ENCODE data around the gene MAD1L1.

The MAD1L1 gene

DNA sequence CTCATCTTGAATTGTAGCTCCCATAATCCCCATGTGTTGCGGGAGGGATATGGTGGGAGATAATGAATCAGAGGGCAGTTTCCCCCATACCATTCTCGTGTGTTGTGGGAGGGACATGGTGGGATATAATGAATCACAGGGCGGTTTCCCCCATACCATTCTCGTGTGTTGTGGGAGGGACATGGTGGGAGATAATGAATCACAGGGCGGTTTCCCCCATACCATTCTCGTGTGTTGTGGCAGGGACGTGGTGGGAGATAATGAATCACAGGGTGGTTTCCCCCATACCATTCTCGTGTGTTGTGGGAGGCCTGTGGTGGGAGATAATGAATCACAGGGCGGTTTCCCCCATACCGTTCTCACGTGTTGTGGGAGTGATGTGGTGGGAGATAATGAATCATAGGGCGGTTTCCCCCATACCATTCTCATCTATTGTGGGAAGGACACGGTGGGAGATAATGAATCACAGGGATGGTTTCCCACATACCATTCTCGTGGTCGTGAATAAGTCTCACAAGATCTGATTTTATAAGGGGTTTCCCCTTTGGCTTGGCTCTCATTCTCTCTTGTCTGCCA lies 271.0 kb downstream of the MAD1L1 start:
- peak; percentile 99 for DNase-seq

DNA sequence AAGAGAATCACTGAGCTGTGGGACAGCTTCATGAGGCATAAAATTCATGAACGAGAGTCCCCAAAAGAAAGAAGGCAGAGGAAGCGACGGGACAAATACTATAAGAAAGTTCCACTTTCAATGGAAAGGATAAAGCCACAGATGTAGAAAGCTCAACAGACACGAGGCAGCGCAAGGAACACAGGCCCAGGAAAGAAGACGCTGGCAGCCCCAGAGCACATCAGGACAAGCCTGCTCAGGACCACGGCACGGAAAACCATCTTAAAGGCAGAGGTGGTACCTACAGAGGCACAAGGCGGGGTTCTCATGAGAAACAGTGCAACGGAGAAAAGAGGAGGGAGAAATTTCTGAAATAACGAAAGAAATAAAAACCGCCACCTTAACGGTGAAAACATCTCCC lies 273.4 kb downstream of the MAD1L1 start:
- no peak for DNase-seq

DNA sequence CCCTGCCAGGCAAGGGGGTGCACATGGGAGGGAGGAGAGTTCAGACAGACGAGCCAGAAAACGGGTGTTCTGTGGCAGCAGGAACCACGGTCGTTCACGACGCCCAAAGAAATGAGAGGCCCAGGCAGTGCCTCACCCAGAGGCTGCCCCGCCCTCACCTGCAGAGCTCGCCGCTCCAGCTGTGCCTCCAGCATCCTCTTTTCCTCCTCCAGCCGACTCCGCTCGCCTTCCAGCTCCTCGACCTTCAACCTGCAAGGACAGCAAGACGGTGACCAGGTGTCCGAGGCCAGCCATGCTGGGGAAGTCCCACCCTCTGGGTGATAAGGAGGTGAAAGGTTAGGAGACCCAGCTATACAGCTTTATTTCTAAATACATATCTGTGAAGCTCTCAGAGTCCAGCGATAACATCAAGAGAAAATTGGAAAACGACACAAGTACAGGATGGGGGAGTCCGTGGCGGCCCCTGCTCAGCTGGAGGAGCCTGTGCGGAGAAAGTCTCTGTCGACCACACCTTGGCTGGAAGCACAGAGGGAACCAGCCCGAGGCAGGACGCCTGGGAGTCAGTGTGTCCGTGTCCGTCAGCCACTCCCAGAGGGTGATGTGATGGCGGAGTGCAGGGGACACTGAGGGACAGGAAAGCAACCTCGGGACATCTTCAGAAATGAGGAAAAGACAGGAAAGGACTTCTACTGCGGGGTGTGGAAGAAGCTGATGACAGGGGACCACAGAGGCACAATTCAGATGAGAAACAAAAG lies 275.1 kb downstream of the MAD1L1 start:
- DNase-seq = no peak

DNA sequence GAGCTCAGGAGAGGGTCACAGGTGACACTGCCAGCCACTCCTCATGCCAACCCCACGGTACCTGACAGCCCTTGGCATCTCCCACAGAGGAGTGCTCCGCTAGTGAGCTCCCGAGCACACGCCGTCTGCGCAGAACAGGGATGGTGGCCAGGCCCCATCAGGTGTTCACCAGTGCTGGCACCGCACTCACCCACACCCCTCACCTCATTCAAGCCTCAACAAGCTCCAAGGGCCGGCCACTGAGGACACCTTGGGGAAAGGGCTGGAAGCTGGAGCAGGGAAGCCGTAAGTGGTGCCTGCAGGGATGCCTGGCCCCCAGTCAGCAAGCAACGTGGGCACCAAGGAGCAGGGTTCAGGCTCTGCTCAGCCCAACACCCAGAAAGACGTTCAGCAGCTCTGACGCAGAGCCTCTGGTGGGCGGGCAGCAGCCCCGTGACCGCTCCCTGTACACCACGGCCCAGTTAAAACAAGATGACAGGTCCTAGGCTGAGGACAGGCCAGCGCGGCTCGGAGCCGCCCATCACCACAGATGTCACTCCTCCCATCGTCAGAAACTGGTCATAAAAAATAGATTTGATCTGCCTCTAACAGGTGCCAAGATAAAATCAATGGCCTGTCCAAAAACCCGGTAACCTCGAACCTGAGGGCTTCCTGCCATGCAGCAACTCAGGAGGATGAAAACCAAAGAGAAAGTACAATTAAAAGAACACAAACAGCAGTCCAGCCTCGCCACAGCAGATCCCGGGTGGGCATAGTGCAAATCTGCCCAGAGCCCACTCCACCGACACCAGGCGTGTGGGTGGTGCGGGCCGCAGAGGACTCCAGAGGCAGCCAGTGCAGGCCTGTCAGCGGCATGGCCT lies 275.9 kb downstream of the MAD1L1 start:
- DNase-seq = no peak

DNA sequence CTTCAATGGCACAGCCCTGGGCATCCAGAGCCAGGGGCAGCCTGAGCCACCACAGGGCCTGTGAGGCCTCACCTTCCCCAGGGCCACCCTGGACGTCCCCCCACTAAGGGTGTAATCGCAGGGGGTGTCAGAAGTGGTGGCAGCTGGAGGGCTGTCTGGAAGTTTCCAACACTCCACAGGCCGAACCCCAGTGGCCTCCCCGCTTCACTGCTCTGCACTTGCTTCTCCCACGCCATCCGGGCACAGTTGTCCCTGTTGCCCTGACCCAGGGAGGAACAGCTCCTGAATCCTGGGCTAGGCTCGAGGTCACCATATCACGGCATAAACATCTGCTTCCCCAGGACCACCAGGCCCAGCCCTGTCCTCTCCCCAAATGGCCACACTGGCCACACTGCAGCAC lies 276.6 kb downstream of the MAD1L1 start:
- no peak for DNase-seq

DNA sequence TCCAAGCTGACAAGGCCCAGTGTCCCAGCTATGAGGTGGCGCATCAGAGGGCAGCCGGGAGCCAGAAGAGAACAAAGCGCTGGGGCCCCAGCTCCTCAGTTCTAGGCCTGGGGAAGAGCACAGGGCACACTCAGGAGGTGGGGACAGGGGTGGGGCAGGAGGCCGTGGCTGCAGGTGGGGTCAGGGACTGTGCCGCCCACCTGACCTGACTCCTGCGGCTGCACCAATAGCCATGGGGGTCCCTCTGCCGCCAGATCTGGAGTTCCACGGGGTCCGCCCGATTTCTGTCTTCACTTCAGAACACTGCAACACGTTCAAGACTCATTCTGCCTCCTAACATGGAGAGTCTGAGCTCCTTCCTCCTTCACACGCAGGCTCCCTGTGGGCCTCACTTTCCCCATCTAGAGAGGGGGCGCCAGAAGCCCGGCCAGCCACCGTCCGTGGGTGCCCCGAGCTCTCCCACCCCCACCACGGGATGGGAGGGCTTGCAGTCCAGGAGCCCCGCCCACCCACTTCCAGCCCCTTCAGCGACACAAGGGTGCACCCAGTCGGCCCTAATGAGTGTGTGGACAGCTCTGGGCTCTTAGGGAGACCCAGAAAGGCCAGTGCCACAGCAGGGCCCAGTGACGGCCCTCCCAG lies 278.3 kb downstream of the MAD1L1 start:
- DNase-seq = peak; percentile 47

DNA sequence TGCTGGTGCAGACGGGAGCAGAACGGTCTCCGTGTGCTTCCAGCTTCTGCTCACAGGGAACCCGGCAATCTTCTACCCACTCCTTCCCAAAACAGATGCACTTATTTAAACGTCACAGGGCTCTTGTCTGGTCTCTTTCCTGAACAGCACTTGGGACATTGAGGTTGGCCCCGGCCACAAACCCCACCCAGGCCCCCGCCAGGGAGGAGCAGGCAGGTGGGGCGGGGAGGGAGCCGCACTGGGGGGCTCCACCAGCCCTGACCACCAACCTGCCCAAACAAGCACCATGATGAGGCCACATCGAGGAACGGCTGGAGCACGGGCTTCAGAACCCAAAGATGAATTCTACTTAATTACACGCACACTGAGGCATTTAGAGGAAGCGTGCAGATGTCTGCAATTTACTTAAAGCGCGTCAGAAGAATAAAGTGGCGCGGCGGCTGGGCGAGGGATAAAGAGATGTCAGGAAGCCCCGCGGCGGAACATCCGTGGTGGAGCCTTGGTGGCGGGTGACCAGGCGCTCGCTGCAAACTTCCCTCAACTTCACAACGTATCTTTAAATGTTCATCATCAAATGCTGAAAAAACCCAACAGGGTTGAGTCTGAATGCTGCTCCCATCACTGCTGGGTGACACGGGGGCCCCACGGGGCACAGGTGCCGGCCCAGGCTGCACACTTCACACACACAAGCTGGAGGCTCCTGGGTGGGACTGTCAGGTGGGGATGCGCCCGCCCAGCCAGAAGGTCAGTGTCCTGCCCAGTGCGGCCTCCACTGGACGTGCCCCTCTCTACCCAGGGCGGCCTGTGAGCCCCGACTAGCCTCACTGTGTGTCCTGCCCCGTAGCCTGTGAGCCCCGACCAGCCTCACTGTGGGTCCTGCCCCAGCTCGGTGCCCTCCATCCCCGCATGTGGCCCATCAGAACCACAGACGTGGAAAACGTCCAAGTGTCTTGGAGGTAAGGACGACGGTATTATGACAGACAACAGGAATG lies 279.2 kb downstream of the MAD1L1 start:
- peak; percentile 43 for DNase-seq

DNA sequence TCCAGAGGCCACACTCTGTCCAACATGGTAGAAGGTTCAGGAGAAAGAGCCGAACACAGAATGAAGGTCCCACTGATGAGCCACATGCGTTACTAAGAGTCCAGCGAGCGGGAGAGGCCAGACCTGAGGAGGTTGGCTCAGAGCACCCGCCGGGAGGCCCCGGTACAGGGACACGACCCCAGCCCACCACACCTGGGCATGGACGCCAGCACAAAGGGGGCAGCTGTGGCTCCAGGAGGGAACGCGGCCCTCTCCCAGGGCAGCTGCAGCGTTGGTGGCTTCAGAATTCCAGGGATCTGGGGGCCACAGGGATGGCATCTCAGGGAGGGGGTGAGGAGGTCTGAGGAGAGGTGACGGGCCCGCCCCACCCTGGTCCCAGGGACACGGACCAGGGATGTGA lies 280.0 kb downstream of the MAD1L1 start:
- no peak for DNase-seq

DNA sequence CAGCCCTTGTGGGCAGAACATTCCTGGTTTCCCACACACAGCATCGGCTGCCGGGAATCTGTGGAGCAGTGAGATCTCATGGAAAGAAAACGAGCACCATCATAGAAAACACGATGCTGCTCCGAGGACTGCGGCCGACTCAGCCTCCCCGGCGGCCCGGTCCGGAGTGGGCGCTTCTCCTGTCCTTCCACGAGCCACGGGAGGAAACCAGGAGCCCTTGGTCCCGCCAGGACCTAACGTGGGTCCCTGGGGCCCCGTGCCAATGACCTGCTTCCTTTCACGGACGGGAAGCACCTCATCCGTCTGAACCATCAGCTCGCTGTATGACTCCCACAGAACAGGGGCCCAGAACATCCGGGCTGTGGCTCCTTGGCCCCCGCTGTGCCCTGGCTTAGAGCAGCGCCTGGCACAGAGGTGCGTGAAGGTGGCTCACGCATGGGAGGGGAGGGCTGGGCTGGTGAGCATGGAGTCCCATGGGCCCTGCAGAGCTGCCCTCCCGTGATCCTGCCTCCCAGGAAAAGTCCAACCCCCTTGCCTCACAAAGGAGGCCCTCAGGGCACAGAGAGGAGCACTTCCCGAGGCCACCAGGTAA lies 280.5 kb downstream of the MAD1L1 start:
- DNase-seq = no peak

DNA sequence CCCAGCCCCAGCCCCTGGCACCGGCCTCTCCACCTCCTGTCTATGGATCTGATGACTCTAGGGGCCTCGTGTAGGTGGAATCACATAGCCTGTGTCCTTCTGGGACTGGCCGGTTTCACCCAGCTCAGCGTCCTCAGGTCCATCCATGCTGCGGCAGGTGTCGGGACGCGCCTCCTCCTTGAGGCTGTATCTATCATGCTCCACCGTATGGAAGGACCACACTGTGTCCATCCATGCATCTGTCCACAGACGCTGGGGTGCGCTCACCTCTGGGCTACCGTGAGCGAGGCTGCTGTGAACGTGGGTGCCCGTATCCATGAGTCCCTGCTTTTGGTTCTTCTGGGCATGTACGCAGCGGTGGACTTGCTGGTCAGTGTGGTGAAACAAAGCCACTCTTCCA lies 281.1 kb downstream of the MAD1L1 start:
- DNase-seq = no peak

DNA sequence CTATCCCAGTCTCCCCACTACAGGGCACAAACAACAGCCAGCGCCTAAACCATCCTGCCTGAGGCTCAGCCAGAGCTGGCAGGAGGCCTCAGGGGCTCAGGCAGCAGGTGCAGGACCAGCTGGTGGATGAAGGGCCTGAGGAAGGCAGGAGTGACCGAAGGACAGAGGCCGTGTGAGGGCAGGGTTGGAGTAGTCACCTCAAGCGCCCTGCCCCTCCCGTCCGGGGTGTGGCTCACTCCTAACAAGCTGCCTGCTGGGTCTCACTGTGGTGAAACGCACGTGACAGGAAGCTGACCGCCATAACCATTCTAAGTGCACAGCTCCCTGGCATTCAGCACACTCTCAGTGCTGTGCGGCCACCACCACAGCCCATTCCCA lies 281.6 kb downstream of the MAD1L1 start:
- DNase-seq = no peak

DNA sequence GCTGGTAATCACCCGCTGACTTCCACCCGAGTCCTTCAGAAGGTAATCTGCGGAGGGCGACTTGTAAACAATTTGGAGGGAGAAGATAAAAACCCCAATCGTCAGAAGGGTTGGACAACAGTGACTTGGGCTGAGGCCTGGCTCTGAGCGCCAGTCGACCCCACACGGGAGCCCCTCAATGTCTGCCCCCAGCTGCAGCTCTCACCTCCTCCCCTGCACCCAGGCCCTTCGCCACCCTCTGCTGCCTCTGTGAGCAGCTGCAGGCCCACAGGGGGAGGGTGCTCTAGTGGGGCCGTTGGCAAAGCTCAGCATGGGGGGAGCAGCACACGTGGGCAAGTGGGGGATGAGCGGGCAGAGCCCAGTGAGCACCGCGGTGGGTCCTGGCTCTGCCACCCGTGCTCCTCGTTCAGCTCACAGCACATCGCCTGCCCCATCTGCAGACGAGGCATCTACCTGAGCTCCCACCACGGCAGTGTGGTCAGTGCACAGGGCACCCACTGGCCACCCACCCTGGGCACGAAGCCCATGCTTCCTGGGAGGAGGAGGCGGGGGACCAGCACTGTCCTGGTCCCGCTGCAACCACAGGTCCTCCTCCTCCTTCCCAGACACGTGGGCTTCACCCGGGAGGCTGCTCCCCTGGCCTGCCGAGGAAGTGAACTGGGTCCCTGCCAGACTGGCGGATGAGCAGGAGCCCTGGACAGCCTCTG lies 282.1 kb downstream of the MAD1L1 start:
- no peak for DNase-seq

DNA sequence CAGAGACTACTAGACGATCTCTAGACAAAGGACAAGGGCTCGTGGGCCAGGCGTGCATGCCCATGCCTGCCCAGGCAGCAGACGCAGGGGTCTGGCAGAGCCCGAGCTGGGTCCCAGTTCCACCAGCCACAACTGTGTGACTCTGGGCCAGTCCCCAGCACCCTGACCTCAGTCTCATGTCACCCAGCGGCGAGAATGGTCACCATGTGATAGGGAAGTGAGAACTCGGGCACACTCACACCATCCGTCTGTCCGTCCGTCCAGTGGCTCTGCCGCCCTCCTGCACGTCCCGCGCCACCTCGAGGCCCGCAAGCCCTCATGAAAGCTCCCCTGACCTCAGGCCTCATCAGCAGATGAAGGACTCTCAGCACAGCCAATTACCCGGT lies 282.7 kb downstream of the MAD1L1 start:
- DNase-seq = no peak

DNA sequence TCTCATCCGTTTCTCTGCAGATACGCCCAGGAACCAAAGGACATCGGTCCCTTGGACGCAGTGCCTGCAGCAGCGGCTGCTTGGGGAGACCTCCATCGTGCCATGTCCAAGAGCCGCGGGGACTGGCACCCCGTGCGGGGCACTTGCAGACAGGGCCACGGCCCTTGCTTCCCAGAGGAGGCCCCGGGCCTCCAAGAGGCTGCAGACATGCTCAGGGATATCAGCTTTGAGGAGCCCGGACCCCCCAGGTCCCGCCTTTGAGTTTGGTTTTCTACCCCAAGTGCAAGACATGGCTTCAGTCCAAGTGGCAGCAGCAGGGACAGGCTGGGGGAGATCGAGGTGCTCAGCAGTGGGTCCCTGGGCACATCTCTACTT lies 283.1 kb downstream of the MAD1L1 start:
- no peak for DNase-seq

DNA sequence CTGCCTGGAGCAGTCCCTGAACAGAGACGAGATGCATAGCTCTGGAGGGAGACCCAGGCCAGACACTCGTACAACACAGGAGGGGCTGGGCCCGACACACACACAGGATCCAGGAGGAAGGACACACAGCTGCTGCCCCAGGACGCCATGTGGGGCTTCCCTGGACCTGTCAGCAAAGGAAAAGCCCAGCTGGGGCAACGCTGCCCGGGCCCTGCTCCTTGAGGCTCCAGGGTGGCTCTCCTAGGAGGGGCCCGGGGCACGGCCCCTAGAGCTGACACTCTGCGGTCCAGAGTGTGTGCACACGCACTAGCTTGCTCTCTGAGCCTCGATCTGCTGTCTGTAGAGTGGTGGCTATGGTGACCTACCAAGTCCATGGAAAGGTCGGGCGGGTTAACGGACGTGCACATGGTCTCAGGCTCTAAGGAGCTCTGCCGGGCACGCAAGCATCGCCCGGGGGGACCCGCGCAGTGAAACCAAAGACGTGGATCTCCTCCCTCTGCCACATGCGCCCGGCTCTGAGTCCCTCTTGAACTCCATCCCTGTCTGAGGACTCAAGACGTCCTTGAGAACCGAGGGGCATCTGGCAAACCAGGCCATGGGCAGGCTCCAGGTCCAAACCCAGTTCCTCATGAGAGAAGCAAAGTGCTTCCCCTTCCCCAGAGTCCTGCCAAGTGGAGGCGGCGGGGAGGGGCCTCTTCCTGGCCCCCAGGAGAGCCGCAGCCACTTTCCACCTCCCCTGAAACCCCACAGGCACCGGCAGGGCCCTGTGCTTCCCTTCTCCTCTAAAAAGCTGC lies 283.7 kb downstream of the MAD1L1 start:
- DNase-seq = no peak

DNA sequence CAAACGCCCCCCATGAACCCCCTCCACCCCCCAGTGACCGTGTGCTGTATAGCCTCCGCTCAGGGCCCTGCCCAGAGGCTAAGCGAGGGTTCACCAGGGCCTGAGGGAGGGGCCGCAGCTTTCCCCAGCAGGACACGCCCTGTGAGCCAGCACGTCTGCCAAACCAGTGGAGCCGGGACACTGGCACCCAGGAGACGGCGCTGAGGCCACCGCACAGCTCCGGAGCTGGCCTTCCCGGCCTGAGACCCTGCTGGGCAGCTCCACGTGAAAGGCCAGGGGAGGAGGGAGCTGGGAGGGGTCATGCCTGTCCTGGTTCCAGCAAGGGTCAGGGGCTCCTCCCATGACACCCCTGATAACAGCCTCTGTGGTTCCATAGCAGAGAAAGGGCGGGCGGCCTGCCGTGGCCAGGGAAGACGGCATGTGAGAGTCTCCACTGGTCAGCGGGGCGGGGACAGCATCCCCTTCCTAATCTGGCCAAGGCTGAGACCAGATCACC lies 284.4 kb downstream of the MAD1L1 start:
- no peak for DNase-seq

DNA sequence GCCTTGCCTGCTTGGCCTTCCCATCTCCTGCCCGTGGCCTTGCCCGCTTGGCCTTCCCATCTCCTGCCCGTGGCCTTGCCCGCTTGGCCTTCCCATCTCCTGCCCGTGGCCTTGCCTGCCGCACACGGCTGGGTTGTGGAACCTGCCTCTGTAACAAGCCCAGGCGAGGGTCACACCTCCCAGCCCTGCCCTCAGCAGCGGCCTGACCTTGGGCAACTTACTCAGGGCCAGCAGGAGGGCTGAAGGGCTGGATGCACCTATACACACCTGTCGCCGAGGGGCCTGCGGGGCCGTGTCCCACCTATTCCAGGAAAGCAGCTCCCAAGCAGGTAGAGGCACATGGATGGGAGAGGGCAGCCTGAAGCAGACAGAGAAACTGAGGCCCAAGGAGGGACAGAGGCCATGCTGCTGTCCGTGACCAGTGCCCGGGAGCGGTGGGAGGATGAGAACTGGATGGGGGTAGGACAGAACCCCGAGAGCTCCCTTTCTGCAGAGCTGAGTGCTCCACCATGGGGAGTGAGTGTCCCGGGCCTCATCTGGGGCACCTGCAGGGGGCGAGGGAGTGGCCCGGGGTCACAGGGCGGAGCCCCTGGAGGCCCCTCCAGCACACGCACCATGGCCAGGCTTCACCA lies 285.0 kb downstream of the MAD1L1 start:
- no peak for DNase-seq

DNA sequence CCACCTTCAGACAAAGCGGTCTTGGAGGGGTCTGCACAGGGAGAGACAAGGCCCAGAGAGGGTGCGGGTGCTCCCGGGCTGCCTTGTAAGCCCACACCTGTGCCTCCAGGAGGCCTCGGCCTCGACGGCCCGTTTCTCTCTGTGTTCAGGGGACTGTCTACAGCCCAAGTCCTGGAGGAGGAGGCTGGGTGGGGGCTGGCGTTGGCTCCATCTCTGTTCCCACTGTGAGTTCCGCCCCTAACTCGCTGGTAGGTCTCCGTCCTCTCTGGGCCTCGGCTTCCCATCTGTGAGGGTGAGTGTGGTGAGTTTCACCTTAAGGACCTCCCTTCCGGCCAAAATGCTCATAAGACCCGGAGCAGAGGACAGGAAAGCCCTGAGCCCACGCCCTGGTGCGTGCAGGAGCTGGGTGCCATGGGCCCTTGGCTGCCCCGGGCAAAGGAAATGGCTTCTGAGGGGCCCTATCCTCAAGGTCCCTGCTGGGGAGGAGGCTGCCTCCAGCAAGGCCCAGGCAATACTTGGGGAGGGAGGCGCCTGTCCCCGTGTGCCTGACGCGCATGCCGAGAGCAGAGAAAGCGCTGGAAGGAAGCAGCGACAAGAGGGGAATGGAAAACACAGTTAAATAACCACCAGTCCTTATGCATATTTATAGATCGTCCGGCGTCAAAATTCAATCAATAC lies 285.8 kb downstream of the MAD1L1 start:
- DNase-seq = no peak

Measured in fibroblast of skin of right biceps (primary cell).